Spleen (tissue), 7 donors: Measurements from ENCODE around the gene TEDC2.

Experiments used
- CTCF ChIP-seq, 11 experiments: fragments of 200-600 bp in 7 of 11; fragments of 450-650 bp in 4 of 11; sonication (generic) in 4 of 11; IDR thresholded peaks in 8 of 11; conservative IDR thresholded peaks in 3 of 11; 1 replicate in 7 of 11; 2 replicates in 4 of 11; pipeline versions ENCODE4 v1.4.0 to v1.8.0; 2016 to 2021; ENCODE audit warnings: antibody characterized with exemption in 11 of 11, inconsistent platforms in 4 of 11, mild to moderate bottlenecking in 1 of 11
- POLR2A ChIP-seq, 3 donors: fragments of 450-650 bp; IDR thresholded peaks; one replicate each; pipeline ENCODE4 v1.5.1; 2017; ENCODE audit warnings: antibody characterized with exemption in 3 of 3, mild to moderate bottlenecking in 1 of 3
- POLR2AphosphoS5 ChIP-seq, 3 donors: sonication (generic); formaldehyde crosslinking; IDR thresholded peaks; one replicate each; pipeline ENCODE4 v1.5.1; 2017; ENCODE audit warnings: antibody characterized with exemption in 3 of 3
- donor health status: DM: no; HTN: no; CAD: no; lungs with moderate emphysema.
- donor health status: DM: no; HTN: no; CAD: no.
- donor health status: DM: no; HTN: no; CAD: no.

GRCh38 chr16:2482249-2482648 is 22.3 kb downstream of the TEDC2 start:
- TF ChIP-seq CTCF (IDR thresholded peaks at IDR 0.05 in 8 of 11, conservative IDR thresholded peaks at IDR 0.05 in 3 of 11): no peak
- TF ChIP-seq POLR2AphosphoS5 (IDR thresholded peaks at IDR 0.05): no peak
- no peak for TF ChIP-seq POLR2A (IDR thresholded peaks at IDR 0.05)
